ENCODE measurements around the gene THY1.

DNA sequence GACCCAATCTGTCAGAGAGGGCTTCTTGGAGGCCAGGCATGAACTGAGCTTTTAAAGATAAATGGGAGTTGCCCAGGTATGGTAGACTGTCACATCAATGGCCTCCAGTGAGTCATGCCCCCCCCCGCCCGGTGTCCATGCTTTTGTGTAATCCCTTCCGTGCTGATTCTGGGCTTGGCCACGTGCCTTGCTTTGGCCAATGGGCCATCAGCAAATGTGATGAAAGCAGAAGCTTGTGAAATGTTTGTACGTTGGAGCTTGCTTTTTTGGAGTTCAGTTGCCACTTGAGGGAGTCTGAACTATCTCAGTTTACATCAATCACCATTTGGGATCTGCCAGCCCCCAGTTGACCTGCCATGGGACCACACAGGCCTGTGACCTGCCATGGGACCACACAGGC lies 4.3 kb upstream of the THY1 start:
- TF ChIP-seq, protein P1, sequence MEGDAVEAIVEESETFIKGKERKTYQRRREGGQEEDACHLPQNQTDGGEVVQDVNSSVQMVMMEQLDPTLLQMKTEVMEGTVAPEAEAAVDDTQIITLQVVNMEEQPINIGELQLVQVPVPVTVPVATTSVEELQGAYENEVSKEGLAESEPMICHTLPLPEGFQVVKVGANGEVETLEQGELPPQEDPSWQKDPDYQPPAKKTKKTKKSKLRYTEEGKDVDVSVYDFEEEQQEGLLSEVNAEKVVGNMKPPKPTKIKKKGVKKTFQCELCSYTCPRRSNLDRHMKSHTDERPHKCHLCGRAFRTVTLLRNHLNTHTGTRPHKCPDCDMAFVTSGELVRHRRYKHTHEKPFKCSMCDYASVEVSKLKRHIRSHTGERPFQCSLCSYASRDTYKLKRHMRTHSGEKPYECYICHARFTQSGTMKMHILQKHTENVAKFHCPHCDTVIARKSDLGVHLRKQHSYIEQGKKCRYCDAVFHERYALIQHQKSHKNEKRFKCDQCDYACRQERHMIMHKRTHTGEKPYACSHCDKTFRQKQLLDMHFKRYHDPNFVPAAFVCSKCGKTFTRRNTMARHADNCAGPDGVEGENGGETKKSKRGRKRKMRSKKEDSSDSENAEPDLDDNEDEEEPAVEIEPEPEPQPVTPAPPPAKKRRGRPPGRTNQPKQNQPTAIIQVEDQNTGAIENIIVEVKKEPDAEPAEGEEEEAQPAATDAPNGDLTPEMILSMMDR (IDR thresholded peaks at IDR 0.05) = no peak
- TF ChIP-seq POLR2A (IDR thresholded peaks at IDR 0.05; ENCODE audit: low read depth) (no peak), EP300 (IDR thresholded peaks at IDR 0.05) (no peak)

Measured in esophagus muscularis mucosa (tissue), 4 donors.